NCI-H345 treated with DMSO at 0.1 percent for 48 hours (cell line): ENCODE data around the gene TRPV5.

Experiments used
- DNase-seq: peaks from one replicate; lab custom pipeline; 2025; ENCODE audit not compliant: unreplicated experiment; lab: John Stamatoyannopoulos, UW

The TRPV5 gene

DNA sequence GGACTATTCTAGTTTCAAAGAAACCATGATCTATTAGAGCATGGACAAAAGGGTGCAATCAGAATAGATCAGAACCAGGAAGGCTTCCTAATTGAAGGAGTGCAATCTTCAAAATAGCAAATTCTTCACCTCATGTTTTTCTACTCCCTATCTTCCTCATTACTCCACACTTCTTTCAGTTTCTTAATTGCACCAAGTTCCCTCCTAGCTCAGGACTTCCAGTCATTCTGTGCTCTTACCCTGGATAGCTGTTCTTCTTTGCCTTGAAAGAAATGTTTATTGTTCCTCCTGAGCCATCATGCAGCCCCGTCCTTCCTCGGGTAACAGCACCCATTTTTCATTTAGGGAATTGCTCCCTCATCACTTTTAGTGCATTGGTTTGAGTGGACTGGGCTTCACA is 23.1 kb downstream of the TRPV5 start:
- no peak for DNase-seq

DNA sequence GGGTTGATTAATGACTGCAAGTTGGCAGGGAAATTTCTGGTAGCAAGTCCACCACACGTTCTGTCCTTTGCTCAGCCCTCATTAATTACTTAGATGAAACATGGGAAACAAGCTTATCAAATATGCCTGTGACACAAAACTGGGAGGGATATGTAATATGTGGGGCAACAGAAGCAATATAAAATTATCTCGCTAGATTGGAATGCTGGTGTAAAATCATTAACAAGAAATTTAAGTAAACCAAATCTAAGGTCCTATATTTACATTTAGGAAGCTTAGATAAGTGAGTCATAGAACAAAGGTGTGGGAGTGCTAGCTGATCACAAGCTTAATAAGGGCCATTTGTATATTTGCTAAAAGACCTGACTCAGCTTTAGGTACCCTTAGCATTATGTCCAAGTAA is 23.5 kb downstream of the TRPV5 start:
- DNase-seq, result no peak

DNA sequence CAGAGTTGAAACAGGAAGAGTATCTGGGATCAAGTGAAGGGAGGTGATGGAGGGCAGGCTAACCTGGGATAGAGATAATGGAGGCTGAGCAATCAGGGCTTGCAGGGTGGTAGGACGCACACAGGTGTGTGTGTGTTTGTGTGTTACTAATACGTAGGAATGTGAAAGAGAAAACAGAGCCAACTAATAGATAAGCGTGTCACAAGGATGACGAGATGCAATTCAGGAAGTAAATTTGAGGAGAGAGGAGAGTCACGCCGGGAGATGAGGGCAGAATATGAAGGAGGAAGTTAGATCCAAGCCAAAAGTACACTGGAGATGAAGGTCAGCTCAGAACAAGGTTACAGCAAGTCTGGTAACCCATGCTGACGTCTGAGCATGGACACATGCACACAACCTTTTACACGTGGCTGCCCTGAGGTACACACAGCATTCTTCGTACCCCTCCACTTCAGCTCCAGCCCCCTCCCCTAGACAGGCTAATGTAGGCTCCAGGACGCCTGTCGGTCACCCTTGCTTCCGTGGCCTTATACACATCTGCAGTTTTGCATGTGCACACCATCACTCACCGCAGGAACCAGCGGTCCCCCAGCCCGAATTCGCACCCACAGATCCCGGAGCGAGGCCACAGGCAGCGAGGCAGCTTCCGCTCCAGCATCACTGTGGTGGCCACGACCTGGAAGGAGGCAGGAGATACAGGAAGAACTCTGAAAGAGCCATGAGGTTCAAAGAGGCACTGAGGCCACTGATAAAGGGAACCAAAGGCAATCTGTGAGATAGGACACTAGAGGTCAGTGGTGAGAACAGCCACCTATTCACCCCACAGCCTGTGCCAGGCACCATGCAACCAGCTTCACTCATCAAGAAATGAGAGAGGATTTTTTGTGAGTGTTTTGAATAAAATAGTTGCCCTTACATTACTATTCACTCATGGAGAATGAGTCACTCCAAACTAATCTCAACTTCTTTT is 24.3 kb downstream of the TRPV5 start:
- DNase-seq, result no peak

DNA sequence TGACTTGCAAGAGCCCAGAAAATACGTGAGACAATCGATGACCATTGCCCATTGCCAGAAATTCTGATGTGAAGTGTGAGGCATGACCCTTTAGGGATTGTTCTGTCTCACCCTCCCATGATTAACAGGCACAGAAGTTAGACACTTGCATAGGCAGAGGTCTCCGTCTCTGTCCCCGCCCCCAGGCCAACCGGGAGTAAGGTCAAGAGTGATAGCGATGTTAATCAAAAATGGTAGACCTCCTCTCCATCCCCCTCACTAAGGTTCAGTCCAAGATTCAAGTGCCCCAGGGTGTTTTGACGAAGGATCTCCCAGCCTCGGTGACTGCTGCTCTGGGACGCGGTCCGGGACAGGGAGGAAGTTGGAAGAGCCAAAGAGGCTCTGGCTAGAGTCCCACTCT is 25.3 kb downstream of the TRPV5 start:
- DNase-seq, result no peak

DNA sequence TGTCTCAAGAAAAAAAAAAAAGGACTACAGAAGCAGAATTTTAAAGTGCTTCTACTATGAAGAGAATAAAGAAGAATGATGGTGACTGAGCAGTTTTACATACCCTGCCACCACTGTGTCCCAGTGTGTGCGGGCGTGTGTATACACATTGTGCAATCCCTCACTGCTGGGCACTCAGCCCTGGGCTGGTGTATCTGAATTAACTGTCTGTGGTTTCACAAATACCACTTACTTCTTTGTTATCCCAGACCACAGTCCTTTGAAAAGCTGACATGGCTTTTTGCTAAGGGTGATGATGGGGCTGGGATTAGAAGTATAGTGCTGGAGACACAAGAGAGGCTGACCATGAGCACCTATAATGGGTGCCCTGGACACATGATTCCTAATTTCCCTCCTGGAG is 26.9 kb downstream of the TRPV5 start:
- DNase-seq, result no peak

DNA sequence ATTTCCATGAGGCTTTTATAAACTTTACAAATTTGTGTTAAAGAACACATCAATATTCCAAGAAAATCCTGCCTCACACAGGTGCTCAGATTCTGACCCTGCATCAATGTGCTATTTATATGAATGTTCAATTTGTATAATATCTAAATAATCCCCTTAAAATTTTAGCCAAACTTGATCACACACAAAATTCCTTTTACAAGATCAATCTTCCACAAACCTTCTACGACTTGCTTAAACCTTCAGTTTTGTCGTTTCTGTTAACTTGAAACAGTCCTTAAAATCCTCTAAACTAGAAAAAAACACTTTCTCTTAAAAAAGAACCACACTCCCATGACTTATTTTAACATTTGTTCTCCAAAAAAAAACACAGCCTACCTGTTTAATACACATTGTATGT is 27.8 kb downstream of the TRPV5 start:
- no peak for DNase-seq

DNA sequence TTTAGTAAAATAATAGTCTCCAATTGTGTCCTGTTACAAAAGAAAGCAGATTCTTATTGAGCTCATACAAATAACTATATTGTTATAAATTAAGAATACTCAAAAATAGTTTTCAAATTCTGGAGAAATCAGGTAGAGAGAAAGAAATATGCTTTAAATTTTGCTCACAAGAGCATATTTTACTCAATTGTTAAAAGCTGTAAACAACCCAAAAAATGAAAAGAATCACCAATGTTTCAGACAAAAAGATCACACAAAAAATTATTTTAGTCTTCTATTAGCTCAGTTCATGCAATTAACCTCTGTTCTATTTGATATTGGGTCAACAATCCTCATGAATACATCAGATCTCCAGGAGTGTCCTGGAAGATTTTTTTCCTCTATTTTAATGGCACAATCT is 29.4 kb downstream of the TRPV5 start:
- no peak for DNase-seq

DNA sequence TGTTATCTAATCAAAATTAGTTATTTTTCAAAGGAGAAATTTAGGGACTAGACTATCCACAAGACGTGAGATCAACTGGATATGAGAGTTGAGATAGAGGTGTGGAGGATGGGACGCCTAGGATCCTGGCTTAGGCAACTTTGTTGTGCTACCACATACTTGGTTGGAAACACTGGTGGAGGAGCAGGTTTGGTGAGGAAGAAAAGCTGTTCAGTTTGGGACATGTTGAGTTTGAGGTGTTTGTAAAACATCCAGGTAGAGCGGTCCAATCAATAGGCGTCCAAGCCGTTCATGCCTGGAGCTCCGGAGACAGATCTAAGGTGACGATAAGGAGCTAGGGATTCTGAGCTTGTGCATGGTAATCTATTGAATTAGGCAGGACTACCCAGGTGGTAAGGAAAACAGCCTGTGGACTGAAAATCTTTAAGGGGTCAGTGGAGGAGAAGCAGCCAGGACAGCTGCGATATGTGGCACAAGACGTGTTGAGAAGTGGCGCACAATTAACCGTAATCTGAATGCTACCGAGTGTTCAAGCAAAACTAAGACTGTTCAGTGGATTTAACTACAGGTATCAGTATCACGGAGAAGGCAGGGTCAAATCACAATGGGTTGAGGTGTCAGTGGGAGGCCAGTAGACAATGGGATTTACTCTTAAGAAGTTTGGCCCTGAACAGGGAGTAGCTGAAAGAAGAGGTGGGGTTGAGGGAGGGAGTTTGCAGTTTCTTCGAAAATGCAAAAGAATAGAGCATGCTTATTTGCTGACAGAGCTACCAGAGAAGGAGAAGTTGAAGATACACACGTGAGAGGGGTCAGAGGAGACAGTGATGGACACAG is 31.9 kb downstream of the TRPV5 start:
- DNase-seq, result no peak

DNA sequence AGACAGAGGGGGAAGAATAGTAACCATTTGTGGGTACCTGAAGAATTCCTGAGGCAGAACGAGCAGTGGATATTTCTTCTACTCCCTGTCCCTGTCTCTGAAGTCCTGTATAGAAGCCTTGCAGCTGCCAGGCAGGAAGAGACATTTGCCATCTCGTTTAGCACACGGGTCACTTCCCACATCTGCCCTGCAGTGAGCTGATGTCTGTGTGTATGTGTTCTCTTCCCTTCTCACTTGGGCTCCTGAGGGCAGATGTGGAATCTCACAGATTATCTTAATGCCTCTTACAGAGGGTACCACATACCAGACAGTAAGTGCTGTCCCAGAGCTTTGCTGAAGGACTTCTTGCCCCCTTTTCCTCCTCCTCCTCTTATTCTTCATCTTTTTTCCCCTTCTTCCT is 33.9 kb downstream of the TRPV5 start:
- DNase-seq, result no peak

DNA sequence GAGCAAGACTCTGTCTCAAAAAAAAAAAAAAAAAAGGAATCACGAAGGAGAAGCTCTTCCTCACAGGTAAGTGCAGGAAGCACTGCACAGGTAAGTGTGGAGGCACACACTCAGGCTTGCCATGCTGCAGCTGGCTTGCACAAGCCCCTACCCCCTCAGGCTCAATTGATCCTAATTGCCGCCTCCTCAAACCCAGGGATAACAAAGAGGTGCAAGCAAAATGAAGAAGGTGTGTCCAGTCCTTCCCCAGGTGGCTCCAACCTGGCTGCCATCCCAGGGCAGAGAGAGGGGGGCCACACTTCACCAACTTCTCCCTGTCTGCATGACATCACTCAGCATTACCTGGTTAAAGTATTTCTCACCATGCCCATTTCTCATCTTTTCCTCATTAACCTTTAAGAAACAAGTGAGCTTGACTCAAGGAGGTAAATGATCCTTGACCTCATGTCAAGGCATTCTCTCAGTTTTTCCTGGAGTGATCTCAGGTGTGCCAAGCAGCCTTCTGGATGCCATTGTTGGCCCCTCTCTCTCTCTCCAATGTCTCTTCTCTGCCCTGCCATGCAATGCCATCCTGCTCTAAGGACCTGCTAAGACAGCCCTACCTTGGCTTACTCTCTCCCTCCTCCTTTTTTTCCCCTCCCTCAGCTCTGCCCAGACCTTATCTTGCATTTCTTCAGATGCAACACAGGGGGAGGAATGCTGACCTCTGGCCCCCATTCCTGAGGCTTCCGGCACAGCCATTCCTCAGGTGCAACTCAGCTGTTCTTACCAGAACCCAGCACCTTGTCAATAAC is 35.0 kb downstream of the TRPV5 start:
- peak; percentile 68 for DNase-seq

DNA sequence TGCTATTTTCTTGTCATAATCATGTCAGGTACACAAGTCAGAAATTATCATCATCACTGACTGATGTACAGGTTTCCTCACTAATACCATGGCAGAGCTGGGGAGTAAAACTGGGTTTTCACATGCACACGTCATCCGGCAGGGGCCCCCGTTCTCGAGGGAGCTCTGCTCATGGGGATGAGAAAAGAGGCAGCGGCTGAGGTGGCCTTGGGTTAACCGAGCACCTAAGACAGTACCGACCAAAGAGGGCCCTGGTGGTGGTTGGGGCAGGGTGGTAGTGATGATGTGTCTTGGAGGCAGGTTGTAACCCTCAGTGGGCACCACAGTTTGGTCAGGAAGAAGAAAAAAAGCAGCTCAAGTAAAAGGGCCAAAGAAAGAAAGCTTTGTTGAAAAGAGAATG is 35.9 kb downstream of the TRPV5 start:
- DNase-seq, result no peak

DNA sequence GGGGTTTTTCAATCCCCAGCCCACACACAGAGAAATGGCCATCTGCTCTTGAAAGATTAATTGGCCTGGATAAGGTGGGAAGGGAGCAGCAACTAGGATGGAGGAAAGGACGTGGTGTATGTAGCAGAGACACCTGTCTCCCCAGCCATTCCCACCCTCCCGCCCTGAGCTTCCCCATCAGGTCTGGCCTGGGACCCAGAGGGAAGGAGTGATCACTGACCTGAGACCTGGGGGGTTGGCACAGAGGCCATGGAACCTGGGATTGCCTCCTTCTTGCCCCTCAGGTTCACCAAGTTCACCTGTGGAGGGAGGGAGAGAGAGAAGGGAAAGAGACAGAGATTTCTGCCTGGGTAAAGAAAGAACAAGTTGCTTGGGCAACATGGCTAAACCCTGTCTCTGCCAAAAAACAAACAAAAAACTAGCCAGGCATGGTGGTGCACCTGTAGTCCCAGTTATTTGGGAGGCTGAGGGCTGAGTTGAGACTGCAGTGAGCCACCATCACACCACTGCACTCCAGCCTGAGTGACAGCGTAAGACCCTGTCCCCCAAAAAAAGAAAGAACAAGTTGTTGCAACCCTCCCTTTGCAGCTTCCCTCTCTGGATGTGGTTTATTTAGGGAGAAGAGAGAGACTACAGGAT is 36.7 kb downstream of the TRPV5 start:
- DNase-seq, result no peak

DNA sequence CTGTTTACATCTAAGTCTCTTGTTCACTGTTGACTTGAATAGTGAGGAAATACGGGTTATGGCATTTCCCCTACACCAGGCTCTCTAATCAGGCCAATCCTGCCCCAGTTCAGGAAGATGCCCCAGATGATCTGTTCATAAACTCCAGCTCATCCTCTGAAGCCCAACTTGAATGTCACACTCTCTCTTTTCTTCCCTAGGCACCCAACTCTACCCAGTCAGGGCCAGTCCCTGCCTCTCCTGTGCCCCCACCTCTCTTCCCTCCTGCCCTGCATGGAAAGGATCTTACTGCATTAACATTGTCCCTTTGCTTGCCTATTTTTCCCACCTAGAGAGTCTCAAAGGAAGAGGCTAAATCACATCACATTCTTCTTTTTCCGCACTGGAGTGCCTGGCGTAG is 37.4 kb downstream of the TRPV5 start:
- DNase-seq, result no peak

DNA sequence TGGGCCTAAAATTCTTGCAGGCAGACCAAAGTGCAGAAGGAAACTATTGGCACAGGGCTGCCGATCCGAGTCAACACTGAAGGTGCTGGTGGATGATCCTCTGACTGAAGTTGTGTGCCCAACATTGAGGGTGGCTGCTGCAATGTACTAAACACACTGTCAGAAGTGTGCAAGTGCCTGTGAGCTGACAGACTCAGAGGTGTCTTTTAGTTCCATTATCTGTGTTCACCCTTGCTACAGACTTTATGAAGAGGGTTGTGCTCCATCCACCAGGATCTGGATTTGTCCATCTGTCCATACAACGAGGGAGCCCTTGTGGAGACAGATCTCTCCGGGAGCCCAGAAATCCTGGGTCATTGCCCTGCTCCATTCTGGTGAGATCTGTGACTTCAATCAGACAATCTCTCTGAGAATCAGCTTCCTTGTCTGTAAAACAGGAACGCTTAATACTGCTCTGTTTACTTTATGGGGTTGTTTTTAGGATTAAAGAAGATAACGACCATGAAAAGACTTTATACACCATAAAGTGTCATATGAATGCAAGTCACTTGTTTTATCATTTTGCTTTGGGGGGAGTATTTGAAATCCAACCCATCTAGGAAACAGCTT is 38.5 kb downstream of the TRPV5 start:
- no peak for DNase-seq

DNA sequence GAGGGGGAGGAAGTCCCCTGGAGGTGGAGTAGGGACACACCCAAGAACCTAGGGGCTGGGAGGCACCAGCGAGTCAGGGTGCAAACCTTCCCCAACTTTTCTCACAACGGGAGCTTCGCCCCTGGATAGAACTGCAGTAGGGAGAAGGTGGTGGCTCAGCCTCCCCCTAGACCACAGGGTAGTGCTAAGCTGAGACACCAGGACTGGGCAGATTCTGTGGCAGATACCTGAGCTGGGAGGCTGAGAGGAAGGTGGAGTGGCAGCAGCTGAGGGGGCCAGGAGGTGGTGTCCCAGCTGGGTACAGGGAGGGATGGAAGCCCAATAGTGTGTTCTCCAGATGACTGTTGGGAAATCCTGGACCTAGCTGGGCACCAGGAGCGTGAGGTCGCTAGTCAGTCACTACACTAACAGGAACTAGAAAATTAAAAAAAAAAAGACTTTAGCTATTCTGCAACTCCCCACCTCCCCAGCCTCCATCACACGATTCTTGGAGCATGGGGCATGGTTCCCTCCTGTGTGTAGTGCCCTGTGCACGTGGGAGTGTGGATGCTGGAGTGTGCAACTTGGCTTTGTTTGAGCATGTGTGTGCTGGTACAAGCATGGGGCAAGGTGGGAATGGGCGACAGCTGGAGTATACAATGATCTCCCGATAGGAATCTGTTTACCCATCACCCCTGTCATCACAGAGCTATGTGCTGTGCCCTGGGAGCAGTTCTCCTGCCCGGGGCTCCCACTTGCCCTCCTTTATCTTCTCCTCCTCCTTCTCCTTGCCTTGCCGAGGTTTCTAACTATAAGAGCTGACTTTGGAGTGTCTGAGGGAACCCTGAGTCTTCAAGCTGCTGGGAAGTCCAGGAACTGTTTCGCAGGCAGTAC is 39.2 kb downstream of the TRPV5 start:
- DNase-seq, result no peak

DNA sequence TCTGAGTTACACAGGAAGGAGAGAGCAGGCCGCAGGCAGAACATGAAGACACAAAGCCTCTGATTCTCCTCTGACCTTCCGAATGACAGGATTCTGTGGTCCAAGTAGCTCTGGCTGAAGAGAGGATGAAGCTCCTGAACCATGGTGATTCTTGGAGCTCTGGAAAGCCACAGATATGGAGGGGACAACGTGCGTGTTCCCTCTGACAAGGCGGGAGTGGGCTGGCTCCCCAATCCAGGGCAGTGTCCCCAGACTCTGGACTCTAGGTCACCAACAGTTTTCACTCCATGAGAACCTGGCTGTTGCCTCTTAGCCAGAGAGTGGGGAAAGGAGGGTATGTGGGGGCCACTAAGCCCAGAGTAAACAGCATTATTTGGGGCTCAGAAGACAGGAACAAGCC is 40.6 kb downstream of the TRPV5 start:
- DNase-seq, result no peak

DNA sequence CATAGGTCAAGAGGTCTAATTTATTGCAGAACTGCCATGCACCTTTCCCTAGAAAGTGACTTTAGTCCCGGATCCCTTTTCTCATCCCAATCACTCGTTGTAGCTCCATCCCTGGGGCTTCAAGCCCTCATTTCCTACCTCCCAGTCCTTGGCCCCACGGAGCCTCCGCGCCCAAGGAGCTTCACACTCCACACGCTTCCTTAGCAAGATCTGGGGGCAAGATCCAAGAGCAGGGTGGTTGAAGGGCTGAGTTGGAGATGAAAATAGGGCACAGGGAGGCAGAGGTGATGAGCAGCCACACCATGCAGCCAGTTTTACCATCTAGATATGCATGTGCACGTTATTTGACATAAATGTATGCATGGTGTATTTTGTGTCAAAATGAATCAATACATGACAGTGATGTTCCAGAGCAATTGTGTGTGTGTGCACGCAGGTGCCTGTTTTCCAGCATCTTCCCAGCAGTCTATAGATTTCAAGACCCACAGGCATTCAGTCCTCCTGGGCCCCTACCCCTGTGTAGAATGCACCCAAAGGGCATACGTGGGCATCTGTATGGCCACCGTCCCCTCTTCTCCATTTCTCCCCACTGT is 42.0 kb downstream of the TRPV5 start:
- DNase-seq, result no peak

DNA sequence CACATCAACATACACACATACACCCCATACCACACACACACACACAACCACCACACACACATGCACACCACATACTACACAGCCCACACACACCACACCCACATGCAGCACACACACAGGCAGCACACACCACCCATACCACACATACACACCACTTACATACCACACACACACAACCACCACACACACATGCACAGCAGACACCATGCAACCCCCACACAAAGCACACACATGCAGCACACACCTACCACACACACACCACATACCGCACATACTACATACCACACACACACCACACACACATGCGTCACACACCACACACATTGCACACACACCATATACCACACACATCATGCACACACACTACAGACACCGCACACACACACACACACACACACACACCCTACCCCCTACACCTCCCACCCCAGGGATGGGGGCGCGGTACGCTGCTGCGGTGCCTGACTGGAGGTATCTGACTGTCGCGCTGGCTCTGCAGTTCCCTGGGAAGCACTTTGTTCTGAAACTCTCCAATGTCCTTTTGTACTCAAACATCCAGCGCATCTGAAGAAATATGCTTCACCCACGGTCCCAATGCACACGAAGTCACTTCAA is 42.6 kb downstream of the TRPV5 start:
- DNase-seq, result no peak

DNA sequence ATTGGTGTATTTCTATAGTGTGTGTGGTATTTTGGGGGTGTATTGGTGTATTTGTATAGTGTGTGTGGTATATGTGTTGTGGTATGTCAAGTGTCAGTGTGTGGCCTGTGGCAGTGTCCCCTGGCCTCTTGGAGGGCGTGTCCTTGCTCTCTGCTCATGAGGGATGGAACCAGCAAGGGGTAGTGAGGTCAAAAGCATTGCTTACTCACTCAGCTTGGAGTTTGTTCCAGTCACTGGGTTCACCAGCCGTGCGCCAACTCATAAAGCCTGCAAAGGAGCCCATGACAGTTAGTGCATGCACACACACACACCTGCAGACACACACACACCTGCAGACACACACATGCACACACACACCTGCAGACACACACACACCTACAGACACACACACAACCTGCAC is 43.7 kb downstream of the TRPV5 start:
- no peak for DNase-seq
